DND-41 (cell line): ENCODE measurements around the gene DPP6.

ENCODE experiments used
- ATAC-seq: fragments of 200-7000 bp; cut with Tn5 transposase; 3 replicates; pipeline ENCODE4 v1.9.1; 2021; ENCODE audit warnings: low read depth; ENCODE audit not compliant: insufficient read depth
- DNase-seq: peaks from one replicate; pipeline ENCODE4 v3.0.0-alpha.2; 2020
- H2AFZ ChIP-seq: 2 replicates; pipeline ENCODE4 v1.6.0; 2012; ENCODE audit warnings: low read depth, low read length
- H3K27ac ChIP-seq: 2 replicates; pipeline ENCODE4 v1.5.1; 2012; ENCODE audit warnings: low read length, inconsistent platforms
- H3K27me3 ChIP-seq: fragments of 200-600 bp; sonication (generic); 2 replicates; pipeline ENCODE4 v1.6.0; 2012; ENCODE audit warnings: low read length, mild to moderate bottlenecking, inconsistent platforms; ENCODE audit not compliant: insufficient read depth, poor library complexity
- H3K36me3 ChIP-seq: 2 replicates; pipeline ENCODE4 v1.5.1; 2012; ENCODE audit warnings: low read length, inconsistent platforms; ENCODE audit not compliant: insufficient read depth
- H3K4me1 ChIP-seq: 2 replicates; pipeline ENCODE4 v1.5.1; 2012; ENCODE audit warnings: mild to moderate bottlenecking, low read length; ENCODE audit not compliant: insufficient read depth
- H3K4me2 ChIP-seq: 2 replicates; pipeline ENCODE4 v1.6.0; 2012; ENCODE audit warnings: mild to moderate bottlenecking, moderate library complexity, low read length, inconsistent platforms; ENCODE audit not compliant: insufficient read depth
- H3K4me3 ChIP-seq, 2 experiments: fragments of 200-600 bp in 1 of 2; shearing (Covaris generic) in 1 of 2; 2 replicates each; pipeline ENCODE4 v1.5.1; 2012 to 2016; ENCODE audit warnings: inconsistent platforms in 2 of 2, low read length in 2 of 2, mild to moderate bottlenecking in 2 of 2, low read depth in 1 of 2, moderate library complexity in 1 of 2
- H3K79me2 ChIP-seq: 2 replicates; pipeline ENCODE4 v1.6.0; 2012; ENCODE audit warnings: low read length, inconsistent platforms; ENCODE audit not compliant: insufficient read depth
- H3K9ac ChIP-seq: 2 replicates; pipeline ENCODE4 v1.6.0; 2012; ENCODE audit warnings: low read depth, mild to moderate bottlenecking, inconsistent platforms, low read length, moderate library complexity
- H3K9me3 ChIP-seq: 2 replicates; pipeline ENCODE4 v1.5.1; 2012; ENCODE audit warnings: low read length, moderate library complexity, mild to moderate bottlenecking, inconsistent platforms; ENCODE audit not compliant: insufficient read depth, severe bottlenecking
- H4K20me1 ChIP-seq: 2 replicates; pipeline ENCODE4 v1.6.0; 2012; ENCODE audit warnings: low read length; ENCODE audit not compliant: insufficient read depth
- EZH2 ChIP-seq: IDR thresholded peaks from 3 replicates; pipeline ENCODE4 v1.6.1; 2012; ENCODE audit warnings: borderline replicate concordance, low read depth, mild to moderate bottlenecking, moderate library complexity, low read length, inconsistent platforms; ENCODE audit not compliant: severe bottlenecking
- TF ChIP-seq, protein P1 (sequence below): IDR thresholded peaks from 2 replicates; pipeline ENCODE4 v1.5.1; 2012; ENCODE audit warnings: borderline replicate concordance, low read length, moderate library complexity, mild to moderate bottlenecking; ENCODE audit not compliant: poor library complexity, severe bottlenecking; ENCODE audit errors: extremely low read depth

Gene DPP6

DNA sequence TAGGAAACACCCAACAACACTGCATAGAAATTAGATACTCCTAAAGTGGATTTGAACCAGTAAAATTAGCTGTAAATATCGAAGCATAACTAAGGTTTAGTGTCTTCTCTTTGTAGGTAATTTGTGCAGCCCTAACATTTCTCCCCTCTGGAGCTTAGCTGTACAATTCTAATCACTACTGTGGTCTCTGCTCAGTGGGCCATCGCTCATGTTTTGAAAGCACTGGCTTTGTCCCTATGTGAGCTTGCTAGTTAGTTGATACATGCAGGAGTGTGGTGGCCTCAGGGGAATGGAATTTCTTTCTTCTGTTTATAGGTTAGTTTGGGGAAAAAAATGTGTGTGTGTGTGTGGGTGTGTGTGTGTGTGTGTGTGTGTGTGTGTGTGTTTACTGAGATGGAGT lies 373.1 kb downstream of the DPP6 start:
- no peaks in the 10 kb centered on the region for H3K36me3 ChIP-seq
- H3K9me3 ChIP-seq: no peaks in the 10 kb centered on the region
- H3K4me1 ChIP-seq: no peaks in the 10 kb centered on the region
- ATAC-seq (no peak), DNase-seq (no peak)
- no peak overlapping the region for H3K9ac ChIP-seq
- no peak for TF ChIP-seq EZH2
- TF ChIP-seq, protein P1, sequence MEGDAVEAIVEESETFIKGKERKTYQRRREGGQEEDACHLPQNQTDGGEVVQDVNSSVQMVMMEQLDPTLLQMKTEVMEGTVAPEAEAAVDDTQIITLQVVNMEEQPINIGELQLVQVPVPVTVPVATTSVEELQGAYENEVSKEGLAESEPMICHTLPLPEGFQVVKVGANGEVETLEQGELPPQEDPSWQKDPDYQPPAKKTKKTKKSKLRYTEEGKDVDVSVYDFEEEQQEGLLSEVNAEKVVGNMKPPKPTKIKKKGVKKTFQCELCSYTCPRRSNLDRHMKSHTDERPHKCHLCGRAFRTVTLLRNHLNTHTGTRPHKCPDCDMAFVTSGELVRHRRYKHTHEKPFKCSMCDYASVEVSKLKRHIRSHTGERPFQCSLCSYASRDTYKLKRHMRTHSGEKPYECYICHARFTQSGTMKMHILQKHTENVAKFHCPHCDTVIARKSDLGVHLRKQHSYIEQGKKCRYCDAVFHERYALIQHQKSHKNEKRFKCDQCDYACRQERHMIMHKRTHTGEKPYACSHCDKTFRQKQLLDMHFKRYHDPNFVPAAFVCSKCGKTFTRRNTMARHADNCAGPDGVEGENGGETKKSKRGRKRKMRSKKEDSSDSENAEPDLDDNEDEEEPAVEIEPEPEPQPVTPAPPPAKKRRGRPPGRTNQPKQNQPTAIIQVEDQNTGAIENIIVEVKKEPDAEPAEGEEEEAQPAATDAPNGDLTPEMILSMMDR: no peak
- no peak overlapping the region for H3K4me2 ChIP-seq
- no peak overlapping the region for H2AFZ ChIP-seq
- H3K27me3 ChIP-seq: no peaks in the 10 kb centered on the region
- no peak overlapping the region for H3K4me3 ChIP-seq
- no peaks in the 10 kb centered on the region for H4K20me1 ChIP-seq
- no peaks in the 10 kb centered on the region for H3K79me2 ChIP-seq
- no peak overlapping the region for H3K27ac ChIP-seq

DNA sequence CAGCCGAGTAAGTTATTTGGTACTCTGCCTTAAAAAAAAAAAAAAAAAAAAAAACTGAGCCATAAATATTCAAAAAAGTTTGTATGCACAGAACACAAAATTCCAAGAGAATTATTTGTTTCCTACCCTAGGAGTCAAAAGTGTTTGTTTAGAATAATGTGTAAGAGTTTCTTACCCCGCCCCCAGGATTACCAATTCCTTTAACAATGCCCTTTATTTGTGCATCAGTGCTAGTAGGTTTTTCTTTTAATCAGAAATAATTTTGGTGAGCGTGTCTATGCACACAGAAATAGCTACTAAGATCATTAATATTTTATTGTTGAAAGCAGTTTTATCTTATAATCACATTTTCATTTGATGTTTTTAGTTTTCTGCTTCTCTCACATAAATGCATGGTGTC lies 374.6 kb downstream of the DPP6 start:
- H3K9me3 ChIP-seq: no peaks in the 10 kb centered on the region
- H2AFZ ChIP-seq: no peak overlapping the region
- no peak overlapping the region for H3K4me3 ChIP-seq
- ATAC-seq: no peak
- no peaks in the 10 kb centered on the region for H3K79me2 ChIP-seq
- no peaks in the 10 kb centered on the region for H3K27me3 ChIP-seq
- no peaks in the 10 kb centered on the region for H4K20me1 ChIP-seq
- no peaks in the 10 kb centered on the region for H3K4me1 ChIP-seq
- H3K36me3 ChIP-seq: no peaks in the 10 kb centered on the region
- TF ChIP-seq, protein P1: no peak
- TF ChIP-seq EZH2: no peak
- no peak overlapping the region for H3K4me2 ChIP-seq
- no peak overlapping the region for H3K9ac ChIP-seq
- DNase-seq: no peak
- no peak overlapping the region for H3K27ac ChIP-seq

DNA sequence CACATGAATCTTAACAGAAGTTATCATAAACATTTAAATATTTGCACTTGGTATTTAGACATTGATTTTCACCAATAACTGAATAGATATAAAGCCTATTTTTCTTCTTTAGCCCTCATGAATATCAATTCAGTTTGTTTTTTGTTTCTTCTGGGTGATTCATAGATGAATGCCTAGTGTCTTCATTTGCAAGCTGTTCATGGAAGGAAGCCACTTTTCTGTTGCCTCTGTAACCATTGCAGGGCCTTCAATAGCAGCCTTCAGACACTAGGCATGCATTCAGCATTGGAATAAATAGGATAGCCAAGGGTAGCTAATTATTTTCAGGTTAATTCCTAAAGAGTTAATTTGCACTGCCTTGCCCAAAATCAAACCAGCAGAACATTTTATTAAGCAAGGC lies 375.3 kb downstream of the DPP6 start:
- Histone ChIP-seq H3K9ac (no peak overlapping the region), H3K36me3 (no peaks in the 10 kb centered on the region), H3K27me3 (no peaks in the 10 kb centered on the region), H3K4me1 (no peaks in the 10 kb centered on the region), H3K4me2 (no peak overlapping the region), H3K27ac (no peak overlapping the region), H2AFZ (no peak overlapping the region), H3K9me3 (no peaks in the 10 kb centered on the region), H3K79me2 (no peaks in the 10 kb centered on the region), H4K20me1 (no peaks in the 10 kb centered on the region), H3K4me3 (no peak overlapping the region)
- TF ChIP-seq, protein P1: no peak
- TF ChIP-seq EZH2: no peak
- ATAC-seq: no peak
- no peak for DNase-seq
